ENCODE results near the gene ARHGAP45.

DNA sequence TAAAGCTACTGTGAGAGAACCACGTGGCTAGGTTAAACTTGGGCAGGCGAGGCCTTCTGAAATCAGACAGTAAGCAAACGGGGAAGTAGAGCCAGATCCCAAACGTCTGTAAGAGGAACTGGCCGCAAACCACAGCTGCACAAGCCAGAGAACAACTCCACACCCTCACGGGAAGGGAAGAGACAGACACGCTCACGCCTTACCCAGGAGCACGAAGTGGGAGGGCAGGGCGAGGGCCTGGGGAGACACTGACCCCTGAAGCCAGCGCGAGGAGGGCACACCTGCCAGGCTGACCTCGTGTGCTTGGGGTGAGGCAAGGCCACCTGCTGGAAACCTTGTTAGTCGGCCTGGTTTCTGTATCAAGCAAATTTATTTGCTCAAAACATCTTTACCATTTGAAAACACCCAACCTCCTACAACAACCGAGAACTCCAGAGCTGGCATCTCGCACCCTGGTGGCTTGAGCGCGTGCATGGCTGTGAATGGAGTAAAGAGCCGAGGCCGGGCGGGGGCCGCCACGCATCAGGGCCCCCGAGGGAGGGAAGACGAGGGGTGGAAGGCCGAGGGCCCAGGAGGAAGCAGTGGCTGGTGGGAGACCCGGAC, 20.9 kb downstream of the ARHGAP45 start:
- TF ChIP-seq POLR2A (IDR thresholded peaks at IDR 0.05) = no peak
- no peak for TF ChIP-seq CTCF (IDR thresholded peaks at IDR 0.05 in 4 of 5, conservative IDR thresholded peaks at IDR 0.05 in 1 of 5)

All from gastrocnemius medialis (tissue), 4 donors.